Measurements from ENCODE around the gene GZMH.
"Not testable (repeated sequence)": the region's sequence is repeated elsewhere in the genome, so short reads cannot be mapped to it uniquely, and the experiment has no call there.

Gene GZMH

GRCh38 chr14:24609655-24610344, at the start of gene GZMH:
GZMH (minus strand) TSS chr14:24609685; CDS start chr14:24609613, 72 bp downstream.
- intact Hi-C loops (cut with DNase I; ENCODE audit: low total_unique reads) = no loop called here
- Histone ChIP-seq H3K27me3 (no peaks in the 10 kb centered on the region), H3K9me3 (no peaks in the 10 kb centered on the region), H3K4me3 (no peak within 1 kb of the TSS), H3K27ac (no peak within 1 kb of the TSS), H3K4me1 (no peaks in the 10 kb centered on the region), H3K36me3 (no peaks in the 10 kb centered on the region)
- DNase-seq = no peak
- no peak for TF ChIP-seq CTCF (IDR thresholded peaks at IDR 0.05)

GRCh38 chr14:24648361-24648760, 38.9 kb upstream of the GZMH start:
- intact Hi-C loops (cut with DNase I; ENCODE audit: low total_unique reads); DNase-seq; H3K4me3 ChIP-seq; H3K9me3 ChIP-seq; H3K27me3 ChIP-seq; H3K36me3 ChIP-seq; H3K27ac ChIP-seq; H3K4me1 ChIP-seq: not testable (repeated sequence)

GRCh38 chr14:24639905-24640304, 30.4 kb upstream of the GZMH start:
- Histone ChIP-seq H3K27me3 (no peaks in the 10 kb centered on the region), H3K9me3 (no peaks in the 10 kb centered on the region), H3K27ac (no peak overlapping the region), H3K4me1 (no peaks in the 10 kb centered on the region), H3K36me3 (no peaks in the 10 kb centered on the region), H3K4me3 (no peak overlapping the region)
- no peak for DNase-seq
- intact Hi-C loops (cut with DNase I; ENCODE audit: low total_unique reads) = no loop called here
- TF ChIP-seq CTCF (IDR thresholded peaks at IDR 0.05) = no peak

GRCh38 chr14:24639270-24639669, 29.8 kb upstream of the GZMH start:
- Histone ChIP-seq H3K9me3 (no peaks in the 10 kb centered on the region), H3K27ac (no peak overlapping the region), H3K36me3 (no peaks in the 10 kb centered on the region), H3K4me1 (no peaks in the 10 kb centered on the region), H3K27me3 (no peaks in the 10 kb centered on the region), H3K4me3 (no peak overlapping the region)
- TF ChIP-seq CTCF (IDR thresholded peaks at IDR 0.05) = no peak
- DNase-seq = no peak
- intact Hi-C loops (cut with DNase I; ENCODE audit: low total_unique reads) = no loop called here

GRCh38 chr14:24634158-24634557, 24.7 kb upstream of the GZMH start, which contains the start of gene GZMB:
GZMB (minus strand) TSS chr14:24634190; CDS start chr14:24634160, 30 bp downstream.
- no peak for TF ChIP-seq CTCF (IDR thresholded peaks at IDR 0.05)
- Histone ChIP-seq H3K27ac (no peak within 1 kb of the TSS), H3K4me3 (no peak within 1 kb of the TSS), H3K4me1 (peaks cover 0 to 7% (median 0%) of the 10 kb centered on the region in 4 donors), H3K36me3 (no peaks in the 10 kb centered on the region), H3K9me3 (no peaks in the 10 kb centered on the region), H3K27me3 (no peaks in the 10 kb centered on the region)
- intact Hi-C loops (cut with DNase I; ENCODE audit: low total_unique reads) = no loop called here
- no peak for DNase-seq

- H3K27ac ChIP-seq = no peak overlapping the region
These were observed 23.9 kb upstream of the GZMH start for GRCh38 chr14:24633353-24633752.

More at GRCh38 chr14:24633353-24633752, 23.9 kb upstream of the GZMH start:
- no peak for DNase-seq
- TF ChIP-seq CTCF (IDR thresholded peaks at IDR 0.05) = no peak
- Histone ChIP-seq H3K4me1 (peaks cover 0 to 7% (median 0%) of the 10 kb centered on the region in 4 donors), H3K27me3 (no peaks in the 10 kb centered on the region), H3K9me3 (no peaks in the 10 kb centered on the region), H3K36me3 (no peaks in the 10 kb centered on the region), H3K4me3 (no peak overlapping the region)
- intact Hi-C loops (cut with DNase I; ENCODE audit: low total_unique reads) = no loop called here

Measured in tibial artery (tissue), 4 donors.